Peyer's patch (tissue), 4 donors: ENCODE data around the gene BTLA. TPM values are rescaled to one million over a fixed set of nuclear protein-coding genes. Genes with fewer than 3 reads are reported as not detected.
A peak's percentile ranks its signal among the peaks of the same experiment; 100 is the strongest.

Source experiments
- DNase-seq, 3 donors: peaks; one replicate each; pipeline ENCODE4 v3.0.0-alpha.2; 2017 to 2019
- H3K27ac ChIP-seq, 4 donors: fragments of 200-600 bp; sonication (generic); one replicate each; pipeline ENCODE4 v1.5.1; 2016 to 2019
- H3K27me3 ChIP-seq, 2 donors: fragments of 200-600 bp; sonication (generic); one replicate each; pipeline ENCODE4 v1.5.1; 2019
- H3K36me3 ChIP-seq, 3 donors: fragments of 200-600 bp; sonication (generic); one replicate each; pipeline ENCODE4 v1.5.1; 2016 to 2019
- H3K4me1 ChIP-seq, 4 donors: fragments of 200-600 bp; sonication (generic); one replicate each; pipeline ENCODE4 v1.5.1; 2016 to 2019
- H3K4me3 ChIP-seq, 4 donors: fragments of 200-600 bp; sonication (generic); 1 replicate in 3 of 4; 2 replicates in 1 of 4; pipeline ENCODE4 v1.5.1; 2016 to 2019; ENCODE audit warnings: mild to moderate bottlenecking in 1 of 4
- H3K9me3 ChIP-seq, 4 donors: fragments of 200-600 bp; sonication (generic); one replicate each; pipeline ENCODE4 v1.5.1; 2016 to 2019; ENCODE audit warnings: mild to moderate bottlenecking in 1 of 4
- POLR2A ChIP-seq, 2 donors: fragments of 450-650 bp; IDR thresholded peaks; one replicate each; pipeline ENCODE4 v1.5.1; 2017; ENCODE audit warnings: antibody characterized with exemption in 2 of 2, mild to moderate bottlenecking in 2 of 2, moderate library complexity in 2 of 2
- total RNA-seq, 4 donors: library from RNA; depleted of rRNA; stranded (reverse); fragments of >200 nt; gene quantifications; one replicate each; pipeline ENCODE4 v1.1.0, GENCODE V29; 2016
- TF ChIP-seq, protein P1 (sequence below), 6 experiments: fragments of 450-650 bp in 4 of 6; fragments of 200-600 bp in 2 of 6; sonication (generic) in 1 of 6; IDR thresholded peaks; one replicate each; pipeline ENCODE4 v1.5.1; 2017 to 2019; ENCODE audit warnings: antibody characterized with exemption in 6 of 6, mild to moderate bottlenecking in 3 of 6, moderate library complexity in 1 of 6

Gene BTLA
- total RNA-seq, 4 donors from 2014 or later = 1.2 to 27.2 (median 1.8) TPM; not detected in 1

DNA sequence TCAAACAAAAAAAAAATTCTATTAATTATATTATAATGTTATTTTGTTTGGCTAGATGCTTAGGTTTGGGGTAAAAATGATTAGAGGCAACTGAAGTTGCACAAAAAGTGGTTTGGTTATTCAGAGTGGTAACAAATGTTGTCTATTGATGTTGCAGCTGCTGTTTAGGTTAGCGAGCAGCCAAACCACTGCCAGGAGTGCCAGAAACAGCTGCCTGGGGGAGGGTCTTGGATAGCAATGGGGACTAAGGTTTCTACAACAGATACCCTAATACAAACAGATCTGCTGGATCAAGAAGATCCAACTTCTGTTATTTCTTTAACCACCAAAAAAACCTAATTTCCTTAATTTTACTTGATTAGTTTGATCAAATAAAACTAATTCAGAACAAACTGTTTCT is 26.6 kb downstream of the BTLA start:
- DNase-seq = no peak
- H3K4me3 ChIP-seq = no peak overlapping the region
- no peak for TF ChIP-seq POLR2A (IDR thresholded peaks at IDR 0.05)
- TF ChIP-seq, protein P1, sequence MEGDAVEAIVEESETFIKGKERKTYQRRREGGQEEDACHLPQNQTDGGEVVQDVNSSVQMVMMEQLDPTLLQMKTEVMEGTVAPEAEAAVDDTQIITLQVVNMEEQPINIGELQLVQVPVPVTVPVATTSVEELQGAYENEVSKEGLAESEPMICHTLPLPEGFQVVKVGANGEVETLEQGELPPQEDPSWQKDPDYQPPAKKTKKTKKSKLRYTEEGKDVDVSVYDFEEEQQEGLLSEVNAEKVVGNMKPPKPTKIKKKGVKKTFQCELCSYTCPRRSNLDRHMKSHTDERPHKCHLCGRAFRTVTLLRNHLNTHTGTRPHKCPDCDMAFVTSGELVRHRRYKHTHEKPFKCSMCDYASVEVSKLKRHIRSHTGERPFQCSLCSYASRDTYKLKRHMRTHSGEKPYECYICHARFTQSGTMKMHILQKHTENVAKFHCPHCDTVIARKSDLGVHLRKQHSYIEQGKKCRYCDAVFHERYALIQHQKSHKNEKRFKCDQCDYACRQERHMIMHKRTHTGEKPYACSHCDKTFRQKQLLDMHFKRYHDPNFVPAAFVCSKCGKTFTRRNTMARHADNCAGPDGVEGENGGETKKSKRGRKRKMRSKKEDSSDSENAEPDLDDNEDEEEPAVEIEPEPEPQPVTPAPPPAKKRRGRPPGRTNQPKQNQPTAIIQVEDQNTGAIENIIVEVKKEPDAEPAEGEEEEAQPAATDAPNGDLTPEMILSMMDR (IDR thresholded peaks at IDR 0.05) = no peak
- no peaks in the 10 kb centered on the region for H3K36me3 ChIP-seq
- no peaks in the 10 kb centered on the region for H3K27me3 ChIP-seq
- peak overlapping the region in 1 of 4 donors; percentile 54 for H3K27ac ChIP-seq
- H3K9me3 ChIP-seq = no peaks in the 10 kb centered on the region
- H3K4me1 ChIP-seq = peaks cover 0 to 4% (median 0%) of the 10 kb centered on the region in 4 donors

DNA sequence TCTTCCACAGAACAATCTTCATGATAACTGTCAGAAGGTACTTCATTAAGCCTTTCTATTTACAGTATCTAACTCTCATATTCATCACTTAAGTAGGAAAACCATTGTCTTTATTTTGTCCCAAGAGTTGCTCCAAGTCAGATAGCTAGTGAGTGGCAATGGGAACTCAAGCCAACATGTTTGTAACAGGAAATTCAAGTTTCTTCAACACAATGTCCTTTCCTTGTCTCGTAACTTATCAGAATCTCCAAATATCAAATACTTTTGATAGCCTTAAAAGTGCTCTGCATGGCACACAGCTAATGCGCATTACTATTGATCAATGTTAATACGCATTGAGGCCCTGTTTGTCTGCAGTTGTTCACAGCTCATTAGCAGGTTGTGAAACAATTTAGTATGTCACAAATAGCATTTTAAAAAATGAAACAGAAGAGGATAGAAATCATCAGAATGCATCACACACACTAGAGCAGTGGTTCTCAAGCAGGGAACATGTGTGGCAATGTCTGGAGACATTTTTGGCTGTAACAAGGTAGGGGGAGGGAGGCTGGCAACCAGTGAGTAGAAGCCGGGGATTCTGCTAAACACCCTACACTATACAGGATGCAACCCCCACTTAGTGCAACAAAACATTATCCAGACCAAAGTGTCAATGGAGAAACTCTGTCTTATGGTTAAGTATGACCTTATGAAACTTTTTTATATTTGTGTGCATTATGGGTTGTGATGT is 27.5 kb downstream of the BTLA start:
- peaks cover 0 to 4% (median 0%) of the 10 kb centered on the region in 4 donors for H3K4me1 ChIP-seq
- H3K9me3 ChIP-seq = no peaks in the 10 kb centered on the region
- no peaks in the 10 kb centered on the region for H3K36me3 ChIP-seq
- no peak overlapping the region for H3K27ac ChIP-seq
- no peaks in the 10 kb centered on the region for H3K27me3 ChIP-seq
- H3K4me3 ChIP-seq = no peak overlapping the region
- DNase-seq = no peak
- TF ChIP-seq, protein P1 (IDR thresholded peaks at IDR 0.05) = no peak
- TF ChIP-seq POLR2A (IDR thresholded peaks at IDR 0.05) = no peak

DNA sequence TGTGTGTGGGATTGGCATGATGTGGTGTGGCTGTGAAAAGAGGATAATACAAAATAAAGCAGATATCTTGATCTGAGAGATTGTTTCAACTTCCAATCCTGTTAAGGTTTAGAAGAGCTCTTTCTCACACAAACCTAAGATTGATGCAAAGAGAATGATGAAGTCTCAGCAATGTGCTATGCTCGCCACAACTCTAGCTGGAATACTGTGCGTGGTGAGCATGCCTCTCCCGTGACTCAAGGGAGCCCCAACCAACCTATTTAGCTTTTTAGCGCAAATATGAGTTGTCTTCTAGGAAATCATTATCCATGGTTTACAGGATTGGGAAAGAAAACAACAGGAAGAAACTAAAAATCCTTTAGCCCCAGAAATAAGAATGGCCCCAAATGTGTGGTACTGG is 28.5 kb downstream of the BTLA start:
- TF ChIP-seq, protein P1 (IDR thresholded peaks at IDR 0.05) = no peak
- TF ChIP-seq POLR2A (IDR thresholded peaks at IDR 0.05) = no peak
- Histone ChIP-seq H3K27ac (no peak overlapping the region), H3K36me3 (no peaks in the 10 kb centered on the region), H3K4me1 (peaks cover 0 to 4% (median 0%) of the 10 kb centered on the region in 4 donors), H3K9me3 (no peaks in the 10 kb centered on the region), H3K27me3 (no peaks in the 10 kb centered on the region), H3K4me3 (no peak overlapping the region)
- DNase-seq = no peak

DNA sequence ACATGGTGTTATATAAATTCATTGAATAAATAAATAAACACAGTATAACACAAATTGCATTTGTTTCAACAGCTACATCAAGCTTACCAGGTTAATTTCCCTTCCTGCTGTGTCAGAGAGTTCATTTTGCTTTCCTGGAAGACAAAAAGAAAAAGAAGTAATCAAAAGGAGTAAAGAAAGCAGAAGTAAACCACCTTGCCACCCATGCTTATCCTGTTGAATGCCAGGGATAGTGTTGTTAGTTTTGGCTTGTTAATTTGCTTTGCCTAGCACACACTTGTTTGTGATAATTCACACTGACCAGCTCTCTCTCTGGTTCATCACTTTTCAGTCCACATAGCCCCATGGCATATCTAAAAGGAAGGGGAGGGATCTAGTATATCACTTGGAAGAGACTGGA is 29.6 kb downstream of the BTLA start:
- Histone ChIP-seq H3K4me1 (peaks cover 0 to 4% (median 0%) of the 10 kb centered on the region in 4 donors), H3K36me3 (no peaks in the 10 kb centered on the region), H3K4me3 (no peak overlapping the region), H3K9me3 (no peaks in the 10 kb centered on the region), H3K27ac (no peak overlapping the region), H3K27me3 (no peaks in the 10 kb centered on the region)
- no peak for DNase-seq
- no peak for TF ChIP-seq POLR2A (IDR thresholded peaks at IDR 0.05)
- TF ChIP-seq, protein P1 (IDR thresholded peaks at IDR 0.05) = no peak

DNA sequence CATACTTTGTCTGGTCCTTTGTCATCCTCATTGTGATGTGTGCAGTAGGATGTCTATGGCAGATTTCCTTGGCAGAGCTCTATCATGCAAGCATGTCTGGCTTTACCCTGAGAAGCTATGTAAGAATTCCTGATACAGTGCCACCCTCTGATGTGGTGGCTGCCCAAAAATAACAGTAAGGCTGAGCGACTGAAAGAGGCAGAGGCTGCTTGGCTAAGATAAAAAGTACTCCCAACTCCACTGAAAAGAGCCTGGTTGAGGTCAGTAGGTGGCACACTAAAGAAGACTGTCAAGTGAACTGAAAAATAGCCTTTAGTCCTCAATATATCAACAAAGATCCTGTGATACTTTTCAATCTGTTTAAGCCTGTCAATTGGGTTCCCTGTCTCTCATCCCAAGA is 31.7 kb downstream of the BTLA start:
- Histone ChIP-seq H3K4me3 (no peak overlapping the region), H3K9me3 (no peaks in the 10 kb centered on the region), H3K27me3 (no peaks in the 10 kb centered on the region), H3K27ac (no peak overlapping the region), H3K4me1 (no peaks in the 10 kb centered on the region), H3K36me3 (no peaks in the 10 kb centered on the region)
- no peak for TF ChIP-seq POLR2A (IDR thresholded peaks at IDR 0.05)
- TF ChIP-seq, protein P1 (IDR thresholded peaks at IDR 0.05) = no peak
- no peak for DNase-seq
